ENCODE data around the gene SLC9A8. TPM values are rescaled to one million over a fixed set of nuclear protein-coding genes. Genes with fewer than 3 reads are reported as not detected.
A peak's percentile ranks its signal among the peaks of the same experiment; 100 is the strongest.

Gene SLC9A8
- total and polyA plus RNA-seq, 4 donors: 9.3 to 14.0 (median 11.3) TPM

DNA sequence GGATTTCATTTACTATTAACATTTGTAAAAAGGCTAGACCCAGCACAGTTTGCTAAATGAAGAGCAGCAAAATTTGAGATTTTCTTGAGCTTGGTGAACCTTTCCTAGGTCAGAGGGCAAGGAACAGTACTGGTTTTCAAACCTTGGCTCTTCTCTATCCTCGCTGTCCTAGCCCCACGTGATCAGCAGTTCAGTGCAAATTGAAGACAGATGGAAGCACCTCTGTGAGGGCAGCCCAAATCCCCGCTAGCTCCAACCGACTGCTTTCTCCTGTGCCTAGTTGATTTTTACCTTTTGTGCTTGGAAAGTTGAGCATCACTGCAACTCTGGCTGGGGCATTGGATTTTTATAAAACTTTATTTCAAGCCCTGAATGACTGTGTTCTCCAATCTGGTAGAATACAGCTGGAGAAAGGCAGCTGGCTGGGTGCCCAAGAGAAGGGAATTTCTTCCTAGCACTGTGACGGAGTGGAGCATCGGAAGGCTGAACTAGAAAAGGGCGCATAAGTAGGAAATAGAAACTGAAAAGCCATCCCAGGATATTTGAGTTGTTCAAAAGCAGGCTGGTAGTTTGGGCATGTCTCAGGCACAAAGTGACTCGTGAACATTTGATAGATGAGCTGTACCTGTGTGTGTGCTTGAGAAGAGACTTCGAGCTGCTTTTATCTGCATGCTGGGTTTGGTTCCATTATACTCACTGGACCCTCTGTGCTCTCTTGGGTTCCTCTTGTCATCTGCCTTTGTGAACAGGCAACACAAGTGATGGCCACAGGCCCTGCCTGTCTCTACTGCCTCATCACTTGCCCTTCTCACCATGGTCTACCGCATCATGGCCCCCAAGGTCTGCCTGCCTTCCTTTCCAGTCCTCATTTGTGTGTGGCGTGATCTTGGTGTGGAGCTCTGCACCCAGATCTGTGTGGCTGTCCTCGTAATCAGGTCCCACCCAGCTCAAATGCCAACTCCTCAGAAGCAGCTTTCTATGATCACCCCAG is 125.8 kb downstream of the SLC9A8 start:
- Histone ChIP-seq H3K36me3 (ENCODE audit: control insufficient read depth, insufficient read depth, low read length) (peaks cover 29% of the 10 kb centered on the region), H3K27ac (ENCODE audit: low read depth, low read length) (peak overlapping the region; percentile 47), H3K4me1 (ENCODE audit: control insufficient read depth, insufficient read depth, low read length) (peaks cover 25% of the 10 kb centered on the region), H3K27me3 (ENCODE audit: control insufficient read depth, insufficient read depth, low read length) (no peaks in the 10 kb centered on the region), H3K4me3 (ENCODE audit: low read depth, low read length) (no peak overlapping the region), H3K9me3 (ENCODE audit: control insufficient read depth, insufficient read depth, low read length) (no peaks in the 10 kb centered on the region)
- peak in 2 of 6 donors; percentile 40 to 72 for DNase-seq (ENCODE audit: low read depth in 4 of 6, low spot score in 6 of 6)
- WGBS (ENCODE audit: insufficient coverage): 63% methylated on average over 8 of the region's 12 CpGs

DNA sequence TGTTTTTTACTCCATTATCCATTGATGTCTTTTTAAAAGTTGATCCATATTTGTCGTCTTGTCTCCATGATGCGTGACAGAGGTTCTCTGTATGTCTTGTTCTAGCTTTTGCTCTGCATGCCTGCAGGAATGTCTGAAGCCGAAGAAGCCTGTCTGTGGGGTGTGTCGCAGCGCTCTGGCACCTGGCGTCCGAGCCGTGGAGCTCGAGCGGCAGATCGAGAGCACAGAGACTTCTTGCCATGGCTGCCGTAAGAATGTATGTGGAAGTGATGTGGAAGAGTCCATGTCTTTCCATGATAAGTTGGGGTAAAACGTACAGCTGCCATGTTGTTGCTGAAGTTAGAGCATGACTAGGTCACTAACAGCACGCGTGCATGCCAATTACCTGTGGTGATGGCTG is 128.8 kb downstream of the SLC9A8 start:
- WGBS (ENCODE audit: insufficient coverage): 91% methylated on average over 15 of the region's 15 CpGs
- no peak overlapping the region for H3K4me3 ChIP-seq (ENCODE audit: low read depth, low read length)
- no peak for DNase-seq (ENCODE audit: low read depth in 4 of 6, low spot score in 6 of 6)
- peaks cover 17% of the 10 kb centered on the region for H3K4me1 ChIP-seq (ENCODE audit: control insufficient read depth, insufficient read depth, low read length)
- H3K27ac ChIP-seq (ENCODE audit: low read depth, low read length): no peak overlapping the region
- no peaks in the 10 kb centered on the region for H3K9me3 ChIP-seq (ENCODE audit: control insufficient read depth, insufficient read depth, low read length)
- H3K36me3 ChIP-seq (ENCODE audit: control insufficient read depth, insufficient read depth, low read length): peaks cover 44% of the 10 kb centered on the region
- H3K27me3 ChIP-seq (ENCODE audit: control insufficient read depth, insufficient read depth, low read length): no peaks in the 10 kb centered on the region

Small RNA genes lying within 50 kb of the gene (small RNA-seq; reads per million reads assigned to genes)
- gene RF00017 (ENCODE audit: low replicate concordance): not detected
- not detected for gene RF00019 (ENCODE audit: low replicate concordance)
- not detected for gene RNU6-919P (ENCODE audit: low replicate concordance)

Other genes starting within 250 kb of the SLC9A8 start
- gene PTGIS, start 244.7 kb upstream of the SLC9A8 start, total RNA-seq: 10 to 100 TPM; 18.4 to 27.5 TPM
- 10 to 100 TPM; 13.8 to 15.8 TPM for gene PTGIS, start 244.7 kb upstream of the SLC9A8 start, polyA plus RNA-seq (ENCODE audit: insufficient read length in 2 of 2)
- 10 to 100 TPM; 29.6 to 48.5 TPM for gene B4GALT5, start 99.0 kb upstream of the SLC9A8 start, total RNA-seq
- 10 to 100 TPM; 67.7 to 67.9 TPM for gene B4GALT5, start 99.0 kb upstream of the SLC9A8 start, polyA plus RNA-seq (ENCODE audit: insufficient read length in 2 of 2)
- gene SPATA2, start 102.7 kb downstream of the SLC9A8 start, total RNA-seq: 1 to 10 TPM; 5.4 TPM
- gene SPATA2, start 102.7 kb downstream of the SLC9A8 start, polyA plus RNA-seq (ENCODE audit: insufficient read length in 2 of 2): 10 to 100 TPM; 17.9 to 20.1 TPM
- 10 to 100 TPM; 39.4 to 61.2 TPM for gene RNF114, start 123.6 kb downstream of the SLC9A8 start, total RNA-seq
- 10 to 100 TPM; 53.5 to 63.8 TPM for gene RNF114, start 123.6 kb downstream of the SLC9A8 start, polyA plus RNA-seq (ENCODE audit: insufficient read length in 2 of 2)
- gene SNAI1, start 170.2 kb downstream of the SLC9A8 start, total RNA-seq: under 1 TPM; 0.40 to 0.77 TPM
- gene SNAI1, start 170.2 kb downstream of the SLC9A8 start, polyA plus RNA-seq (ENCODE audit: insufficient read length in 2 of 2): 1 to 10 TPM; 1.2 to 1.8 TPM